H1 (cell line): ENCODE results near the gene PC. TPM values are rescaled to one million over a fixed set of nuclear protein-coding genes. Genes with fewer than 3 reads are reported as not detected.

ENCODE experiments used
- CTCF ChIA-PET: fragments of 300-600 bp; sonication (Branson Sonifier 250); formaldehyde crosslinking; loops from one replicate; lab custom pipeline; 2021; ENCODE audit not compliant: partially characterized antibody; lab: Charles Lee
- POLR2A ChIA-PET: fragments of 300-600 bp; sonication (Branson Sonifier 250); formaldehyde crosslinking; loops from one replicate; lab custom pipeline; 2021; ENCODE audit warnings: inconsistent platforms; ENCODE audit not compliant: partially characterized antibody; lab: Charles Lee
- DNase-seq, 2 experiments: peaks; one replicate each; pipeline versions ENCODE4 v3.0.0 to v3.0.0-alpha.2; 2010 to 2022; ENCODE audit warnings: low spot score in 2 of 2, low read depth in 1 of 2, mixed read lengths in 1 of 2
- FAIRE-seq: peaks from 2 replicates; lab custom pipeline; 2011; peaks lifted over from hg19 to GRCh38; lab: Jason Lieb, UNC
- H2AFZ ChIP-seq: 2 replicates; pipeline ENCODE4 v1.8.1; 2012; ENCODE audit warnings: low read length, inconsistent platforms
- H2AK5ac ChIP-seq: 2 replicates; pipeline ENCODE4 v1.6.1; 2013; ENCODE audit warnings: low read depth, low read length
- H2BK120ac ChIP-seq: replicated peaks from 2 replicates; pipeline ENCODE3; 2013; ENCODE audit warnings: low read depth, low read length, inconsistent platforms
- H2BK12ac ChIP-seq: 2 replicates; pipeline ENCODE4 v1.6.1; 2013; ENCODE audit warnings: low read depth, low read length
- H2BK15ac ChIP-seq: 2 replicates; pipeline ENCODE4 v1.6.1; 2013; ENCODE audit warnings: low read length
- H2BK20ac ChIP-seq: 2 replicates; pipeline ENCODE4 v1.6.1; 2013; ENCODE audit warnings: low read length
- H2BK5ac ChIP-seq: 2 replicates; pipeline ENCODE4 v1.6.1; 2013; ENCODE audit warnings: low read depth, low read length
- H3K14ac ChIP-seq: 2 replicates; pipeline ENCODE4 v1.6.1; 2013; ENCODE audit warnings: inconsistent platforms; ENCODE audit not compliant: insufficient read length
- H3K18ac ChIP-seq: 2 replicates; pipeline ENCODE4 v1.6.1; 2013; ENCODE audit warnings: low read length; ENCODE audit errors: extremely low read depth
- H3K23ac ChIP-seq: 2 replicates; pipeline ENCODE4 v1.6.1; 2013; ENCODE audit warnings: inconsistent platforms; ENCODE audit not compliant: insufficient read length
- H3K23me2 ChIP-seq: 2 replicates; pipeline ENCODE4 v1.6.1; 2013; ENCODE audit warnings: low read depth, low read length
- H3K27ac ChIP-seq: 2 replicates; pipeline ENCODE4 v1.6.1; 2011; ENCODE audit warnings: low read depth, low read length, inconsistent platforms
- H3K27me3 ChIP-seq, 4 experiments: replicated peaks in 1 of 4; 1 replicate in 1 of 4; 2 replicates in 3 of 4; pipeline versions ENCODE4 v1.6.1 to v1.8.1; 2011 to 2013; ENCODE audit warnings: low read length in 3 of 4, mild to moderate bottlenecking in 3 of 4, inconsistent platforms in 2 of 4, mixed read lengths in 2 of 4, moderate library complexity in 1 of 4; ENCODE audit not compliant: control insufficient read depth in 3 of 4, insufficient read depth in 3 of 4; ENCODE audit errors: extremely low read depth in 1 of 4
- H3K36me3 ChIP-seq, 4 experiments: 2 replicates each; pipeline versions ENCODE4 v1.6.1 to v1.8.1; 2011 to 2013; ENCODE audit warnings: mild to moderate bottlenecking in 4 of 4, low read length in 3 of 4, moderate library complexity in 2 of 4, control low read depth in 1 of 4, inconsistent platforms in 1 of 4; ENCODE audit not compliant: insufficient read depth in 4 of 4, control insufficient read depth in 2 of 4
- H3K4ac ChIP-seq: replicated peaks from 2 replicates; pipeline ENCODE3; 2013; ENCODE audit warnings: low read length, low read depth, mixed read lengths, inconsistent platforms; ENCODE audit not compliant: insufficient read length
- H3K4me1 ChIP-seq, 4 experiments: replicated peaks in 1 of 4; 1 replicate in 1 of 4; 2 replicates in 3 of 4; pipeline versions ENCODE4 v1.6.1 to v1.8.1; 2011 to 2013; ENCODE audit warnings: low read length in 3 of 4, inconsistent platforms in 2 of 4, mixed read lengths in 1 of 4; ENCODE audit not compliant: insufficient read depth in 4 of 4, control insufficient read depth in 3 of 4
- H3K4me2 ChIP-seq, 2 experiments: 2 replicates each; pipeline versions ENCODE4 v1.6.1 to v1.8.1; 2011 to 2013; ENCODE audit warnings: low read depth in 2 of 2, low read length in 2 of 2, control low read depth in 1 of 2, inconsistent platforms in 1 of 2, mild to moderate bottlenecking in 1 of 2; ENCODE audit not compliant: insufficient read depth in 1 of 2
- H3K4me3 ChIP-seq, 4 experiments: fragments of 200-600, 300-600 bp in 1 of 4; sonication (generic), shearing (Covaris generic), sonication (Bioruptor Twin) in 1 of 4; 2 replicates each; pipeline versions ENCODE4 v1.5.1 to v1.8.1; 2011 to 2016; ENCODE audit warnings: low read length in 4 of 4, low read depth in 3 of 4, control low read depth in 2 of 4, inconsistent platforms in 2 of 4, mild to moderate bottlenecking in 2 of 4, mixed read lengths in 1 of 4, moderate library complexity in 1 of 4; ENCODE audit not compliant: insufficient read depth in 2 of 4; ENCODE audit errors: extremely low read depth in 1 of 4
- H3K56ac ChIP-seq: replicated peaks from 2 replicates; pipeline ENCODE3; 2013; ENCODE audit warnings: low read depth, mild to moderate bottlenecking, mixed read lengths, low read length, inconsistent platforms; ENCODE audit not compliant: insufficient read length
- H3K79me1 ChIP-seq: 2 replicates; pipeline ENCODE4 v1.6.1; 2013; ENCODE audit warnings: low read depth, low read length, control low read depth
- H3K79me2 ChIP-seq, 2 experiments: 2 replicates each; pipeline versions ENCODE4 v1.6.1 to v1.8.1; 2012 to 2013; ENCODE audit warnings: low read length in 2 of 2, mild to moderate bottlenecking in 2 of 2, inconsistent platforms in 1 of 2; ENCODE audit not compliant: insufficient read depth in 2 of 2, control insufficient read depth in 1 of 2
- H3K9ac ChIP-seq, 4 experiments: replicated peaks in 1 of 4; 1 replicate in 1 of 4; 2 replicates in 3 of 4; pipeline versions ENCODE4 v1.6.1 to v1.8.1; 2011 to 2013; ENCODE audit warnings: low read depth in 3 of 4, low read length in 3 of 4, control low read depth in 2 of 4, mild to moderate bottlenecking in 2 of 4, moderate library complexity in 2 of 4, inconsistent platforms in 1 of 4; ENCODE audit errors: extremely low read depth in 1 of 4
- H3K9me3 ChIP-seq, 2 experiments: 2 replicates each; pipeline versions ENCODE4 v1.6.1 to v1.8.1; 2012 to 2013; ENCODE audit warnings: mild to moderate bottlenecking in 2 of 2, moderate library complexity in 2 of 2, control low read depth in 1 of 2, inconsistent platforms in 1 of 2, low read depth in 1 of 2, low read length in 1 of 2, mixed read lengths in 1 of 2; ENCODE audit not compliant: insufficient read depth in 2 of 2
- H4K20me1 ChIP-seq, 2 experiments: replicated peaks in 1 of 2; 2 replicates each; pipeline versions ENCODE3 to v1.8.1; 2011 to 2013; ENCODE audit warnings: inconsistent platforms in 2 of 2, low read length in 2 of 2, mild to moderate bottlenecking in 1 of 2; ENCODE audit not compliant: insufficient read depth in 2 of 2, control insufficient read depth in 1 of 2
- H4K5ac ChIP-seq: 2 replicates; pipeline ENCODE4 v1.6.1; 2013; ENCODE audit warnings: low read length, low read depth, mixed read lengths, inconsistent platforms; ENCODE audit not compliant: insufficient read length
- H4K8ac ChIP-seq: 2 replicates; pipeline ENCODE4 v1.8.0; 2013; ENCODE audit warnings: mild to moderate bottlenecking, moderate library complexity, low read length, inconsistent platforms; ENCODE audit not compliant: insufficient read depth; ENCODE audit errors: extremely low read depth
- H4K91ac ChIP-seq: replicated peaks from 2 replicates; pipeline ENCODE3; 2013; ENCODE audit warnings: low read length, mixed read lengths, inconsistent platforms; ENCODE audit not compliant: insufficient read length
- BACH1 ChIP-seq: IDR thresholded peaks from 2 replicates; pipeline ENCODE4 v1.6.1; 2012; ENCODE audit warnings: low read length, improper control_type of control experiment
- CBX5 ChIP-seq: fragments of 300-800, 300-1000 bp; sonication (generic); IDR thresholded peaks from 2 replicates; pipeline ENCODE4 v1.7.1; 2016; ENCODE audit warnings: antibody characterized with exemption, low read length, low read depth
- CBX8 ChIP-seq: fragments of 300-800, 300-1000 bp; sonication (generic); IDR thresholded peaks from 2 replicates; pipeline ENCODE4 v1.7.1; 2016; ENCODE audit warnings: low read depth, low read length, borderline replicate concordance
- CREB1 ChIP-seq: IDR thresholded peaks from 2 replicates; pipeline ENCODE4 v1.6.1; 2012; ENCODE audit warnings: inconsistent platforms
- GABPA ChIP-seq: IDR thresholded peaks from 2 replicates; pipeline ENCODE4 v1.6.1; 2011; ENCODE audit warnings: mild to moderate bottlenecking, low read length, moderate library complexity, borderline replicate concordance; ENCODE audit not compliant: insufficient read depth
- GTF2F1 ChIP-seq: IDR thresholded peaks from 2 replicates; pipeline ENCODE4 v1.6.1; 2012; ENCODE audit warnings: low read depth, low read length, improper control_type of control experiment, borderline replicate concordance
- HDAC2 ChIP-seq, 2 experiments: fragments of 300-600 bp in 1 of 2; sonication (generic) in 1 of 2; IDR thresholded peaks; 2 replicates each; pipeline ENCODE4 v1.6.1; 2011 to 2012; ENCODE audit warnings: low read depth in 2 of 2, low read length in 2 of 2, mild to moderate bottlenecking in 2 of 2, moderate library complexity in 2 of 2, borderline replicate concordance in 1 of 2, inconsistent platforms in 1 of 2
- JUN ChIP-seq: IDR thresholded peaks from 2 replicates; pipeline ENCODE4 v1.6.1; 2011; ENCODE audit warnings: low read depth, mild to moderate bottlenecking, improper control_type of control experiment, low read length
- JUND ChIP-seq: IDR thresholded peaks from 2 replicates; pipeline ENCODE4 v1.6.1; 2011; ENCODE audit warnings: mild to moderate bottlenecking, improper control_type of control experiment, low read length
- MAFK ChIP-seq: IDR thresholded peaks from 2 replicates; pipeline ENCODE4 v1.6.1; 2012; ENCODE audit warnings: low read depth, mild to moderate bottlenecking, improper control_type of control experiment, low read length
- MAX ChIP-seq: IDR thresholded peaks from 2 replicates; pipeline ENCODE4 v1.6.1; 2012; ENCODE audit warnings: inconsistent platforms
- PHF8 ChIP-seq: fragments of 200-600 bp; sonication (generic); conservative IDR thresholded peaks from 2 replicates; pipeline ENCODE4 v1.7.1; 2012; ENCODE audit warnings: low read depth, mild to moderate bottlenecking, inconsistent platforms, low read length, moderate library complexity
- POU5F1 ChIP-seq: IDR thresholded peaks from 2 replicates; pipeline ENCODE4 v1.6.1; 2011; ENCODE audit warnings: low read depth, mild to moderate bottlenecking, low read length, moderate library complexity
- WGBS, 2 experiments: shearing (Covaris generic) in 1 of 2; methylation state at CpG; one replicate each; pipeline versions ENCODE4 v1.1.6 to v1.1.7; 2013 to 2015; ENCODE audit warnings: low lambda C conversion rate in 2 of 2, mixed read lengths in 2 of 2, inconsistent platforms in 1 of 2, low coverage in 1 of 2, missing lambda C conversion rate in 1 of 2; ENCODE audit not compliant: insufficient replicate concordance in 2 of 2, insufficient coverage in 1 of 2, insufficient read length in 1 of 2; ENCODE audit errors: extremely low coverage in 1 of 2, missing lambda C conversion rate in 1 of 2; 5-methylcytosine and 5-hydroxymethylcytosine counted together
- polyA plus RNA-seq, 7 experiments: library from polyadenylated mRNA; depleted of rRNA in 3 of 7; stranded (reverse) in 5 of 7; unstranded in 2 of 7; fragments of >200 nt in 5 of 7; fragments of 200-250 nt in 2 of 7; gene quantifications; 1 replicate in 5 of 7; 2 replicates in 1 of 7; 4 replicates in 1 of 7; pipeline versions ENCODE4 v1.2.1 to v1.2.3, GENCODE V29; 2011 to 2013; ENCODE audit warnings: missing spikeins in 2 of 7, mixed read lengths in 2 of 7
- total RNA-seq: library from RNA; stranded (reverse); fragmentation: NEBNext Ultra II Directional; extraction: Animal tissue kit (Norgen Biotek cat#: 25700); gene quantifications from 2 replicates; pipeline ENCODE4 v1.2.1, GENCODE V29; 2021

Gene PC
- total and polyA plus RNA-seq, 2 of the 8 experiments (the other 6 are each of a cell fraction or from before 2014, with no cell fraction given), result 11.5 to 27.5 TPM

- no peaks in the 10 kb centered on the region for H3K9me3 ChIP-seq
- DNase-seq (no peak), FAIRE-seq (no peak)
- no peak overlapping the region for H2BK120ac ChIP-seq
- H2BK5ac ChIP-seq, result peak overlapping the region; percentile 8
- POLR2A ChIA-PET, result interaction anchor here (0.9 kb wide), 1 partner anchor 67 kb away, joined by 3 read pairs; no protein-coding TSS in a partner anchor
- no peak overlapping the region for H2BK15ac ChIP-seq
- H3K56ac ChIP-seq, result no peak overlapping the region
- 88% methylated on average over 8 of the region's 8 CpGs; no CpG with 5 or more reads in 1 of the 2 experiments for whole genome bisulfite sequencing, 2 experiments
- H3K14ac ChIP-seq, result no peak overlapping the region
- no peaks in the 10 kb centered on the region for H3K36me3 ChIP-seq
- H3K23ac ChIP-seq, result no peak overlapping the region
- no peak overlapping the region for H3K4me3 ChIP-seq
- H4K91ac ChIP-seq, result no peak overlapping the region
- no peak overlapping the region for H3K18ac ChIP-seq
- H3K79me1 ChIP-seq, result no peaks in the 10 kb centered on the region
- H2AFZ ChIP-seq, result no peak overlapping the region
- no peak overlapping the region; the same call in 1 of the 2 replicates for H3K27ac ChIP-seq
- no peaks in the 10 kb centered on the region for H3K23me2 ChIP-seq
- H3K4ac ChIP-seq, result no peak overlapping the region
- no peak overlapping the region for H2AK5ac ChIP-seq
- H2BK20ac ChIP-seq, result no peak overlapping the region
- no peaks in the 10 kb centered on the region for H4K20me1 ChIP-seq
- H3K4me1 ChIP-seq, result peaks cover 0 to 5% (median 2%) of the 10 kb centered on the region in 4 experiments; a peak in 4 of 7 replicates
- CTCF ChIA-PET, result interaction anchor here (0.7 to 4.3 kb wide), 10 partner anchors 9 to 77 kb away, joined by 3 to 16 read pairs (median 4); no protein-coding TSS in a partner anchor
- no peaks in the 10 kb centered on the region for H3K79me2 ChIP-seq
- no peak overlapping the region for H3K9ac ChIP-seq
- peak overlapping the region; percentile 75; the same call in 1 of the 2 replicates for H2BK12ac ChIP-seq
- no peaks in the 10 kb centered on the region for H3K27me3 ChIP-seq
- H4K8ac ChIP-seq, result no peak overlapping the region
- H3K4me2 ChIP-seq, result no peak overlapping the region
- H4K5ac ChIP-seq, result no peak overlapping the region
- TF ChIP-seq BACH1 (peak; percentile 74; the same call in 1 of the 2 replicates), POU5F1 (no peak), MAX (no peak), PHF8 (no peak), CBX5 (no peak), CREB1 (0 out of 2 replicates have a peak, but pooled peaks have one; percentile 47), GABPA (no peak), HDAC2 (IDR thresholded peaks at IDR 0.05; ENCODE audit: borderline replicate concordance in 1 of 2, low read depth in 2 of 2, low read length in 2 of 2) (no peak), CBX8 (no peak), GTF2F1 (no peak), JUND (no peak), JUN (no peak), MAFK (0 out of 2 replicates have a peak, but pooled peaks have one; percentile 17)
These were observed 8.1 kb downstream of the PC start for GRCh38 chr11:66950112-66950535.
